Lower leg skin (tissue), 4 donors: Measurements from ENCODE around the gene UBASH3B. TPM values are rescaled to one million over a fixed set of nuclear protein-coding genes. Genes with fewer than 3 reads are reported as not detected.

Experiments
- DNase-seq, 2 donors: peaks; one replicate each; pipeline ENCODE4 v3.0.0-alpha.2; 2019; ENCODE audit warnings: low spot score in 2 of 2
- H3K4me3 ChIP-seq: fragments of 200-600 bp; sonication (generic); 2 replicates; pipeline ENCODE4 v1.5.1; 2017; ENCODE audit warnings: mild to moderate bottlenecking, low read depth; ENCODE audit not compliant: poor library complexity, severe bottlenecking
- POLR2A ChIP-seq, 2 donors: fragments of 450-650 bp; IDR thresholded peaks; one replicate each; pipeline ENCODE4 v1.6.1; 2016 to 2017; ENCODE audit warnings: antibody characterized with exemption in 2 of 2, mild to moderate bottlenecking in 1 of 2, moderate library complexity in 1 of 2
- WGBS, 2 donors: methylation state at CpG; one replicate each; pipeline ENCODE4 v1.1.5; 2018; 5-methylcytosine and 5-hydroxymethylcytosine counted together
- intact Hi-C: fragments of 100-400 bp; cut with DNase I; formaldehyde crosslinking; loops from one replicate; pipeline ENCODE4 v1.15.0; 2023; ENCODE audit warnings: low total_unique reads
- total RNA-seq, 4 donors: library from RNA; depleted of rRNA; stranded (reverse); fragments of >200 nt; gene quantifications; one replicate each; pipeline ENCODE4 v1.1.0, GENCODE V29; 2016
- TF ChIP-seq, protein P1 (sequence below), 3 donors: fragments of 450-650 bp; IDR thresholded peaks; one replicate each; pipeline ENCODE4 v1.5.1; 2016; ENCODE audit warnings: antibody characterized with exemption in 3 of 3, mild to moderate bottlenecking in 3 of 3, moderate library complexity in 2 of 3

Gene UBASH3B
- total RNA-seq, 4 donors from 2014 or later, result 14.2 to 58.4 (median 35.6) TPM

DNA sequence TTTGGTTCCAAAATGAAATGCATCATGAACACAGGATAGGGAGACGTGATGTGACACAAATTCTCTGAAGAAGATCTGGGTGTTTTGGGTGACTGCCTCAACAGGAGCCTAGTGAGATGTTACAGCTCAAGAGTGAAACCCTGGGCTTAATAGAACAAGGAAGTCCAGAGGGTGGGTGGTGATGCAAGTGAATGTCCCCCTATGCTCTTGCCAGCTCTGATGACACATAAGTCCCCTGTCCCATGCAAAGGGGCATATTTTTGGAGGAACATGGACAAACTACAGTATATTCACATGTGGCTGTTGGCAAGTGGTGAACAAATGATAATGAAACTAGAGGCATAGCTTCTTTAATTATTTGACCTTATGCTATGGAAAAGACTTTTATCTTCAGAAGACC lies 191.9 kb downstream of the UBASH3B start:
- no peak for DNase-seq
- TF ChIP-seq POLR2A (IDR thresholded peaks at IDR 0.05), result no peak
- WGBS, 2 donors, result 78 to 83% methylated on average over 1 of the region's 1 CpG

DNA sequence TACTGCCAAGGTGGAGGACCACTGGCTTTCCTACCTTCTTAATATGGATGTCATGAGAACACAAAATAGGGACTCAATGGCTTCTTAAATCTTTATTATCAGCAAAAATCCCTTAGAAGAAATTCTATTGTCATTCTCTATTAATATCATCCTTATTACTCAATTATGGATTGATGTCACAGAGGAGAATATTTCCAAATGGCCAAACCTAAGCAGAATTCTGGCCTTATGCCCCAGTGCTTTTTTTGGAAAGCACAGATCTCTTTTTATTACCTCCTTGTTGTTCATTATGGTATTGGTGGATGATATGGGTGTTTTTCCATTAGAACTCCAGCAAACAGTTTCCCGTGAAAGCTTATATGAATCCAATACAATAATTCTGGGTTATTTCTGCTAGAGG lies 192.7 kb downstream of the UBASH3B start:
- 85 to 94% methylated on average over 1 of the region's 1 CpG for WGBS, 2 donors
- no peak for TF ChIP-seq POLR2A (IDR thresholded peaks at IDR 0.05)
- TF ChIP-seq, protein P1, sequence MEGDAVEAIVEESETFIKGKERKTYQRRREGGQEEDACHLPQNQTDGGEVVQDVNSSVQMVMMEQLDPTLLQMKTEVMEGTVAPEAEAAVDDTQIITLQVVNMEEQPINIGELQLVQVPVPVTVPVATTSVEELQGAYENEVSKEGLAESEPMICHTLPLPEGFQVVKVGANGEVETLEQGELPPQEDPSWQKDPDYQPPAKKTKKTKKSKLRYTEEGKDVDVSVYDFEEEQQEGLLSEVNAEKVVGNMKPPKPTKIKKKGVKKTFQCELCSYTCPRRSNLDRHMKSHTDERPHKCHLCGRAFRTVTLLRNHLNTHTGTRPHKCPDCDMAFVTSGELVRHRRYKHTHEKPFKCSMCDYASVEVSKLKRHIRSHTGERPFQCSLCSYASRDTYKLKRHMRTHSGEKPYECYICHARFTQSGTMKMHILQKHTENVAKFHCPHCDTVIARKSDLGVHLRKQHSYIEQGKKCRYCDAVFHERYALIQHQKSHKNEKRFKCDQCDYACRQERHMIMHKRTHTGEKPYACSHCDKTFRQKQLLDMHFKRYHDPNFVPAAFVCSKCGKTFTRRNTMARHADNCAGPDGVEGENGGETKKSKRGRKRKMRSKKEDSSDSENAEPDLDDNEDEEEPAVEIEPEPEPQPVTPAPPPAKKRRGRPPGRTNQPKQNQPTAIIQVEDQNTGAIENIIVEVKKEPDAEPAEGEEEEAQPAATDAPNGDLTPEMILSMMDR (IDR thresholded peaks at IDR 0.05), result no peak
- intact Hi-C loops, result no loop called here
- DNase-seq, result no peak
- no peak overlapping the region for H3K4me3 ChIP-seq

More for the DNA sequence above, 191.9 kb downstream of the UBASH3B start:
- H3K4me3 ChIP-seq, result no peak overlapping the region
- intact Hi-C loops, result no loop called here

DNA sequence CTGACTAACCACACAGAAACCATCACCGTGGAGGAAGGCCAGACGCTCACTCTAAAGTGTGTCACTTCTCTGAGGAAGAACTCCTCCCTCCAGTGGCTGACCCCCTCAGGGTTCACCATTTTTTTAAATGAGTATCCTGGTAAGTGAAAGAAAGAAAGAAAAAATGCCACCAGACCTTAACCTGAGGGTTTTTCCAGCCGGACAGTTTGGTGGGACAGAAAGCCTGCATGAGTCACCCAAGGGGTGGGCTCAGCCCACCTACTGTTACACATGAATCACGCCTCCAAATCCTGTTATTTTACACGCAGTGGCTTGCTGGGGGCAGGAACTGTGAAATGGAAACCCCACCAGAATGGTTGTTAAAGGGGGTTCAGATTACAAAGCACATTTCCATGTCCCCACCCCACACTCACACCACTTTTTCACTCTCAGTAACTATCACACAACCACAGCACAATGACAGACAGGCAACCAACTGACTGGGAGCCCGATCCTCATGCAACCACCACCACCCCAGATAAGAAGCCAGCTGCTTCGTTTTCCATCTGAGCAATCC lies 194.6 kb downstream of the UBASH3B start:
- intact Hi-C loops, result no loop called here
- no peak for DNase-seq

DNA sequence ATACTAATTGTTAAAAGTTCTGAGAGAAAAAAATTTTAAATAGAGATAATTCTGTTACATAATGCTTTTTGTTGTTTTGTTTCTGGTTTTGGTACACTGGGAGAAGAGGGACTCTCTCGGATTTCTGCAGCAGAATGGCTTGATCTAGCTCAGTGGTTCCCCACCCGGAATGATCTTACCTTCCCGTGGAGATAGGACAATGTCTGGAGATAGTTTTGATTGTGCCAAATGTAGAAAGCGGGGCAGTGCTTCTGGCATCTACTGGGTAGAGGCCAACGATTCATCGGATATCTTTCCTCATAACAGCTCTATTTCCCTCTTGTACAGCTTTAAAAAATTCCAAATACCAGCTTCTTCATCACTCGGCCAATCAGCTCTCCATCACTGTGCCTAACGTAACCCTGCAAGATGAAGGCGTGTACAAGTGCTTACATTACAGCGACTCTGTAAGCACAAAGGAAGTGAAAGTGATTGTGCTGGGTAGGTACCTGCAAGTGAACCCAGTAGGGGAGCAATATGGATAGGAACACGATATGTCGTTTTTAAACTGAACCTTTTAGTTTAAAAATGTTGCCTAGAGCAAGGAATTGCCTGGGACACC lies 195.9 kb downstream of the UBASH3B start:
- no peak for DNase-seq
- WGBS, 2 donors, result 76 to 80% methylated on average over 12 of the region's 12 CpGs
- no peak overlapping the region for H3K4me3 ChIP-seq
- TF ChIP-seq, protein P1 (IDR thresholded peaks at IDR 0.05), result no peak
- no peak for TF ChIP-seq POLR2A (IDR thresholded peaks at IDR 0.05)
- intact Hi-C loops, result no loop called here

More for the DNA sequence above, 194.6 kb downstream of the UBASH3B start:
- 57 to 66% methylated on average over 7 of the region's 7 CpGs for WGBS, 2 donors
- H3K4me3 ChIP-seq, result no peak overlapping the region
- TF ChIP-seq, protein P1 (IDR thresholded peaks at IDR 0.05), result no peak
- TF ChIP-seq POLR2A (IDR thresholded peaks at IDR 0.05), result no peak

DNA sequence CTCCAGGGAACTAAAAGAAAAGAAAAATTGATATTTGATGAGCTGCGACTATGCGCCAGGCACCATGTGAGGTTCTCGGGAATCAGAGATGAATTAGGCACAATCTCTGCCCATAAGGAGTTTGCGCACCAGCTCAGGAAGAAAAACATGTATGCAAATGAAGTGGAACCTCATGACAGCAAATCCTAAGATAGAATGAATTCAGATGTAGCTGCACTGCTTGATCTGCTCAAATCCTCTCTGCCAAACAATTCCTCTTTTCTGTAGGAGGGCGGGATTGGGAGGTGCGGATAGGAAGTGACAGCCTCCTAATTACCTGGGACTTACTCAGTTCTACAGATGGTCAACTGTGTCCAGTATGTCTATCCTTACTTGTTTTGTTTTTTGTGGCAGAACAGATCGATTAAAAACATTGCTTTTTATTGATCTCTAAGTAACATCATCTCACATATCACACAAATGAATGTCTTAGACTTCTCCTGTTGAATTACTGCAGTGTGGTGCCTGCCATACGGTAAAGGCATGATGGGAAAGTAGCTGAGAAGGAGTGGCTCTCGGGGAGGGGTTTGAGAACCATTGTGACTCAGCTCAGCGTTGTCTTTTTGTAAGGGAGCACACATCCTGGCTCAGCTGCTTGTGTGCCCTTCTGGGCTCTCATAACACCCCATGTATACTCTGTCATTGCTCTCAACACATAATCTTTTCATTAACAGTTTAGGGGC lies 196.7 kb downstream of the UBASH3B start:
- DNase-seq, result no peak
- 68 to 71% methylated on average over 10 of the region's 10 CpGs for WGBS, 2 donors
- TF ChIP-seq, protein P1 (IDR thresholded peaks at IDR 0.05), result no peak
- TF ChIP-seq POLR2A (IDR thresholded peaks at IDR 0.05), result no peak
- no peak overlapping the region for H3K4me3 ChIP-seq
- intact Hi-C loops, result no loop called here

DNA sequence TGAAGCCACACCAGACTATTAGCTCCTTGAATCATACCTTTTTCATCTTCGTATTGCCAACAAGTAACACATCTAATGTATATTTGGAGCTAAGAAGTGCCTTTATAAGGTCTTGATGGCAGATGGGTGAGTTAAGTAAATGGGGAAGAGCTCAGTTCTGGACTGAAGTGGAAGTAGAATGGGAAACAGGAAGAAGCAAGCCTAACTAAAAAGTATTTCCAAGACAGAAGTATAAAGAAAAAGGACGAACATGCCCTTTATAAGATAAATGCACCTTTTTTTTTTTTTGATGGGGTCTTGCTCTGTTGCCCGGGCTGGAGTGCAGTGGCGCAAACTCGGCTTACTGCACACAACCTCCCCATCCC lies 197.3 kb downstream of the UBASH3B start:
- 83 to 91% methylated on average over 5 of the region's 5 CpGs for WGBS, 2 donors
- no peak for TF ChIP-seq POLR2A (IDR thresholded peaks at IDR 0.05)
- TF ChIP-seq, protein P1 (IDR thresholded peaks at IDR 0.05), result no peak
- H3K4me3 ChIP-seq, result no peak overlapping the region
- no peak for DNase-seq
- intact Hi-C loops, result no loop called here
